SH-SY5Y (cell line): ENCODE data around the gene TNFRSF17.

Source experiments
- GATA2 ChIP-seq: IDR thresholded peaks from 2 replicates; pipeline ENCODE4 v1.6.1; 2011; ENCODE audit warnings: mild to moderate bottlenecking, low read depth, low read length
- GATA3 ChIP-seq: IDR thresholded peaks from 2 replicates; pipeline ENCODE4 v1.6.1; 2011; ENCODE audit warnings: low read depth, mild to moderate bottlenecking, low read length, moderate library complexity

DNA sequence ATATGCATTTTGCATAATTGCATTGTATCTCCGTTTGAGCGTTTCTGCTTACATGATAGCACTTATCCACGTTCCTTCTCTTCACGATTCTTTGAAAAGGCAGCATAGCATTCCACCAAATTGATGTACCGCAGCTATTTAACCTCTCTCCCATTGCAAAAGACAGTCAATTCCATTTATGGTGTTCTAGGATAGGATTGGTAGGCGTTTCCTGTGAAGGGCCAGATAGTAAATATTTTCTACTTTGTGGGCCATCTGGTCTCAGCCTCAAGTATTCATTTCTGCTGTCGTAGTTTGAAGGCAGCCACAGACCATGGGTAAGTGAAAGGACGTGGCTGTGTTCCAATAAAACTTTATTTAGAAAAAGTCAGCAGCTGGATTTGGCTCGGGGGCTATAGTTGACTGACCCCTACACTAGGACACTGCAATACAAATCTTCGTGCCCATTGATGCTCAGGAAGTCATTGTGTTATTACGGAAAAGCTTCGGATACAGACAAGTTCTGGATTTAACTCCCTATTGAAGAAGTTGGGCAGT is 21.6 kb downstream of the TNFRSF17 start:
- TF ChIP-seq GATA2 (no peak), GATA3 (no peak)
